Neuron (in vitro differentiated cells): Measurements from ENCODE around the gene RAPGEF6.
"Not testable (repeated sequence)": the region's sequence is repeated elsewhere in the genome, so short reads cannot be mapped to it uniquely, and the experiment has no call there.

Experiments
- H2AFZ ChIP-seq: one replicate; pipeline ENCODE4 v1.6.1; 2013; ENCODE audit warnings: low read depth, mild to moderate bottlenecking, inconsistent platforms, low read length, moderate library complexity
- H3K27me3 ChIP-seq: one replicate; pipeline ENCODE4 v1.6.1; 2013; ENCODE audit warnings: low read length; ENCODE audit not compliant: insufficient read depth
- H3K36me3 ChIP-seq: one replicate; pipeline ENCODE4 v1.6.1; 2013; ENCODE audit warnings: low read length; ENCODE audit not compliant: insufficient read depth
- H3K4me1 ChIP-seq: one replicate; pipeline ENCODE4 v1.6.1; 2013; ENCODE audit warnings: low read length; ENCODE audit not compliant: insufficient read depth
- H3K4me3 ChIP-seq: 2 replicates; pipeline ENCODE4 v1.5.1; 2013; ENCODE audit warnings: mild to moderate bottlenecking, low read length, moderate library complexity
- H3K9me3 ChIP-seq: one replicate; pipeline ENCODE4 v1.6.1; 2013; ENCODE audit warnings: low read length

RAPGEF6 gene

GRCh38 chr5:131400585-131400984 lies 234.4 kb downstream of the RAPGEF6 start:
- H2AFZ ChIP-seq, result no peak overlapping the region
- no peaks in the 10 kb centered on the region for H3K4me1 ChIP-seq
- H3K9me3 ChIP-seq, result peaks cover 8% of the 10 kb centered on the region
- no peaks in the 10 kb centered on the region for H3K27me3 ChIP-seq
- peaks cover 26% of the 10 kb centered on the region for H3K36me3 ChIP-seq
- no peak overlapping the region for H3K4me3 ChIP-seq

- not testable (repeated sequence) for H3K4me1 ChIP-seq, H3K27me3 ChIP-seq, H3K4me3 ChIP-seq, H3K9me3 ChIP-seq, H2AFZ ChIP-seq
- peaks cover 36% of the 10 kb centered on the region for H3K36me3 ChIP-seq
These were observed 236.0 kb downstream of the RAPGEF6 start for GRCh38 chr5:131399007-131399406.

GRCh38 chr5:131396630-131397273 lies 238.3 kb downstream of the RAPGEF6 start:
- Histone ChIP-seq H3K27me3 (no peaks in the 10 kb centered on the region), H3K36me3 (peaks cover 54% of the 10 kb centered on the region), H3K4me3 (no peak overlapping the region), H3K9me3 (no peaks in the 10 kb centered on the region), H3K4me1 (no peaks in the 10 kb centered on the region), H2AFZ (no peak overlapping the region)

DNA sequence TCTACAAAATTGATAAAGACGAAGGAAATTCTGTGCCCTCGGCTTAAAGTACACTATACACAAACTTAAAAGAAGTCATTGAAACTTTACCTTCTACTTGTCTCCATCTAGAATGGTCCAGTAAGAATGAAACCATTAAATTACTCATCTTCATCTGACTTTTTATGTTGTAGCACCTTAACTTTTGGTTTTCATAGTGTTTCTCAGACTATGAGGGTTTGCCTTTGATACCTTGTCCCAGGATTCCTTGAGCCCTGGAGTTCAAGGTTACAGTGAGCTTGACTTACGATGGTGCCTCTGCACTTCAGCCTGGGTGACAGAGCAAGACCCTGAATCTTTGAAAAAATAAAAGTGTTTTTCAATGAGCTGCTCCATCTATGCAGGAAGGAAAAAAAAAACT lies 239.0 kb downstream of the RAPGEF6 start:
- H2AFZ ChIP-seq, result no peak overlapping the region
- H3K9me3 ChIP-seq, result no peaks in the 10 kb centered on the region
- H3K27me3 ChIP-seq, result no peaks in the 10 kb centered on the region
- H3K4me3 ChIP-seq, result no peak overlapping the region
- peaks cover 55% of the 10 kb centered on the region for H3K36me3 ChIP-seq
- no peaks in the 10 kb centered on the region for H3K4me1 ChIP-seq

DNA sequence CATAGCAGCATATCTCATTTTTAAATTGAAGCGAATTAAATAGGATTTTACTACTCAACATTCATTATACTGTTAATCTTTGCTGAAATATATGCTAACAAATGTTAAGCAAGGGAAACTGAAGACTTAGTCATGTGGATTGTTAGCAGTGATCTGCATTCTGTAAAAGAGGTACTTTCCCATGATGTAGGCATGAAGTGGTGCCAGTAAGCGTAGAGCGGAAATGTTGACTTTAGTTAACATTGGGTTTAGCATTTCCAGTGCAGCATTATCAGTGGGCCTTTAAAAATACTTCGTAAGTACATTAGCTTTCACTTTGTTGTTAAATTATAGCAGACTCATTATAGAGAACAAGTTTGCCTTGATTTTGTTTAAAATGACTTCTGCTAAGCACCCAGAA lies 240.9 kb downstream of the RAPGEF6 start:
- H3K9me3 ChIP-seq, result no peaks in the 10 kb centered on the region
- peaks cover 48% of the 10 kb centered on the region for H3K36me3 ChIP-seq
- H2AFZ ChIP-seq, result no peak overlapping the region
- H3K4me3 ChIP-seq, result no peak overlapping the region
- H3K27me3 ChIP-seq, result no peaks in the 10 kb centered on the region
- no peaks in the 10 kb centered on the region for H3K4me1 ChIP-seq

- no peaks in the 10 kb centered on the region for H3K9me3 ChIP-seq
- no peaks in the 10 kb centered on the region for H3K4me1 ChIP-seq
- no peak overlapping the region for H3K4me3 ChIP-seq
- no peaks in the 10 kb centered on the region for H3K27me3 ChIP-seq
- no peak overlapping the region for H2AFZ ChIP-seq
- H3K36me3 ChIP-seq, result peaks cover 47% of the 10 kb centered on the region
These were observed 241.5 kb downstream of the RAPGEF6 start for GRCh38 chr5:131393498-131393968.

DNA sequence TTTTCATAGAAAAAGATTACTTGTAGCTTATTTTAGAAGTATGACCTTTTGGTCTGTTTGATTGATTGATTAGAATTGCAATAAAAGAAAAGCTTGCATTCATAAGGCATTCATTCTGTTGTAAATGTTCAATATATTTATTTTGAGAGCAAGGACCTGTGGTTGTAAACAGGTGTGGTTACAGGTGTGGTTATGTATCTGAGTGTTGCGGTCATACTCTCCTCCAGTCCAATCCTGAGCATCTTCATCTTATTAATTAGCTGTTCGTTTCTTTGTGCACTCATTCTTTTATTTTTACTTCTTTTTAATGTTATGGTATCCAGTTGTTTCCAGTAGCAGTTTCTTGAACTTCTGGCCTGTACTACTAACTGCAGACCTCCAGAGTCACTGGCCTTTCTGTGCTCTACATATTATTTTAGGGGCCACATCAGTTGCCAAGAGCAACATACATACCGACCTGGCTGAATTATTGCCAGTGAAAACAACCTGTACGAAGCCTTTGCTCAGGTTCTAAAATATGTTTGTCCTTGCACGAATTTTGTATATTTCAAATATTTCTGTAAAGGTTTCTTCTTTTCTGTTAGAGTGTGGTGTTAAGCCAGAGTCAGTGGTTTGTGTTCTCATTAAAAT lies 242.4 kb downstream of the RAPGEF6 start:
- Histone ChIP-seq H3K4me3 (no peak overlapping the region), H3K9me3 (no peaks in the 10 kb centered on the region), H3K4me1 (no peaks in the 10 kb centered on the region), H3K27me3 (no peaks in the 10 kb centered on the region), H2AFZ (no peak overlapping the region), H3K36me3 (peaks cover 45% of the 10 kb centered on the region)

DNA sequence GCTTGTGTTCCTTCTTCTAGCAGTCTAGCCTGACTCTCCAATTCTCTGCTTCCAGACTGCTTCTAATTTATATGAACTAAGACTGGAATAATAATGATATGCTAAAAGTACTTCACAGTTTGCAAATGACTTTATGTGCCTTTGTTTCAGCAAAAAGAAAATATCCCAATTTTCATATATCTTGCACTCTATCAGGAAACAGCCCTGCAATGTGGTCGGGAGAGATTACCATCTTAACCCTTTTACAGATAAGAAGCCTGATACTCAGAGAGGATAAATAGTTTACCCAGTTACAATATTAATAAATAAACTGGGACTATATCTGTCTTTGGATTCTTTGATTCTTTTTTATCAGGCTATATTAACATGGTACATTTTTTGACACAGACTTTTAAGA lies 245.2 kb downstream of the RAPGEF6 start:
- H3K36me3 ChIP-seq, result peaks cover 27% of the 10 kb centered on the region

GRCh38 chr5:131389096-131389868 lies 245.7 kb downstream of the RAPGEF6 start:
- Histone ChIP-seq H3K4me3 (no peak overlapping the region), H3K27me3 (no peaks in the 10 kb centered on the region), H3K4me1 (peaks cover 4% of the 10 kb centered on the region), H2AFZ (no peak overlapping the region), H3K36me3 (peaks cover 23% of the 10 kb centered on the region), H3K9me3 (no peaks in the 10 kb centered on the region)

More for the DNA sequence above, 245.2 kb downstream of the RAPGEF6 start:
- Histone ChIP-seq H3K4me3 (no peak overlapping the region), H3K9me3 (no peaks in the 10 kb centered on the region), H2AFZ (no peak overlapping the region), H3K4me1 (peaks cover 4% of the 10 kb centered on the region), H3K27me3 (no peaks in the 10 kb centered on the region)

GRCh38 chr5:131387255-131387654 lies 247.8 kb downstream of the RAPGEF6 start:
- no peaks in the 10 kb centered on the region for H3K27me3 ChIP-seq
- H3K4me3 ChIP-seq, result no peak overlapping the region
- peaks cover 5% of the 10 kb centered on the region for H3K36me3 ChIP-seq
- H2AFZ ChIP-seq, result no peak overlapping the region
- no peaks in the 10 kb centered on the region for H3K9me3 ChIP-seq
- H3K4me1 ChIP-seq, result peaks cover 8% of the 10 kb centered on the region

DNA sequence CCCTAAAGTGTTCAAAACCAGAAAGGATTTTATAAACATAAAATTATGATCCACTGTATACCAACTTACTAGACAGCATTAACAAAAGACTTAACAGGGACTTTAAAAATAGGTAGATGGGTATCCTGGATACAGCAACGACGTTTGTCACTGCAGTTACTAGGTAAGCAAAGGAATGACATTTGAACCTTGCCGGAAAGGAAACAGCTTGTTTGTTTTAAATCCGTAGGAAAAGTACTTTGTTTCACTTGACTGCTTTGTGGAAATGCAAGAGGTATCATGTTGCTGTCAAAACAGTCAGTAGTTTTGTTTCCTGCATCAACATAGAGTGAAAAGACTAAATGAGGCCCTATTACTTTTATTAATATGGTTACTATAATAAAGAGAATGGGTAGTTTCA lies 248.2 kb downstream of the RAPGEF6 start:
- Histone ChIP-seq H3K27me3 (no peaks in the 10 kb centered on the region), H3K36me3 (peaks cover under 1% of the 10 kb centered on the region), H2AFZ (no peak overlapping the region), H3K4me1 (peaks cover 9% of the 10 kb centered on the region), H3K4me3 (no peak overlapping the region), H3K9me3 (no peaks in the 10 kb centered on the region)

GRCh38 chr5:131386124-131386523 lies 248.9 kb downstream of the RAPGEF6 start:
- peaks cover 9% of the 10 kb centered on the region for H3K4me1 ChIP-seq

GRCh38 chr5:131384616-131385214 lies 250.3 kb downstream of the RAPGEF6 start:
- Histone ChIP-seq H3K9me3 (no peaks in the 10 kb centered on the region), H2AFZ (no peak overlapping the region), H3K27me3 (no peaks in the 10 kb centered on the region)

More at GRCh38 chr5:131386124-131386523, 248.9 kb downstream of the RAPGEF6 start:
- Histone ChIP-seq H3K9me3 (no peaks in the 10 kb centered on the region), H3K27me3 (no peaks in the 10 kb centered on the region), H2AFZ (no peak overlapping the region), H3K4me3 (no peak overlapping the region), H3K36me3 (no peaks in the 10 kb centered on the region)

More at GRCh38 chr5:131384616-131385214, 250.3 kb downstream of the RAPGEF6 start:
- Histone ChIP-seq H3K36me3 (no peaks in the 10 kb centered on the region), H3K4me3 (no peak overlapping the region), H3K4me1 (peaks cover 9% of the 10 kb centered on the region)
